ENCODE results near the gene EML3. TPM values are rescaled to one million over a fixed set of nuclear protein-coding genes. Genes with fewer than 3 reads are reported as not detected.
A peak's percentile ranks its signal among the peaks of the same experiment; 100 is the strongest.

Gene EML3
- total and polyA plus RNA-seq, 2 of the 13 experiments (the other 11 are each of a cell fraction or from before 2014, with no cell fraction given) = 10.6 to 12.3 TPM

GRCh38 chr11:62612366-62613290 lies at the start of gene EML3, which contains the start of gene ROM1 (continued):
- TF ChIP-seq POGK (CRISPR knock-in tag; conservative IDR thresholded peaks at IDR 0.05) (peak; percentile 38; the same call in 1 of the 2 replicates), ZNF652 (CRISPR knock-in tag; IDR thresholded peaks at IDR 0.05; ENCODE audit: borderline replicate concordance, low read depth) (peak; percentile 59; the same call in 1 of the 2 replicates), ZNF740 (CRISPR knock-in tag; IDR thresholded peaks at IDR 0.05) (no peak), ZFY (CRISPR knock-in tag; IDR thresholded peaks at IDR 0.05) (peak; percentile 48; the same call in 1 of the 2 replicates), THAP11 (CRISPR knock-in tag; IDR thresholded peaks at IDR 0.05) (0 out of 2 replicates have a peak, but pooled peaks have one; percentile 24), ZMYM2 (CRISPR knock-in tag; IDR thresholded peaks at IDR 0.05) (no peak), ZNF256 (CRISPR knock-in tag; conservative IDR thresholded peaks at IDR 0.05) (no peak), ZNF619 (CRISPR knock-in tag; IDR thresholded peaks at IDR 0.05) (no peak), IKZF1 (IDR thresholded peaks at IDR 0.05) (no peak), ZMAT5 (CRISPR knock-in tag; IDR thresholded peaks at IDR 0.05; ENCODE audit: borderline replicate concordance, low read depth) (no peak), NCOA2 (CRISPR knock-in tag; IDR thresholded peaks at IDR 0.05) (no peak), ZNF138 (CRISPR knock-in tag; IDR thresholded peaks at IDR 0.05; ENCODE audit: low read depth) (no peak), PRDM10 (CRISPR knock-in tag; IDR thresholded peaks at IDR 0.05; ENCODE audit: low read depth) (no peak), HNF4A (CRISPR knock-in tag; IDR thresholded peaks at IDR 0.05) (no peak), MYNN (CRISPR knock-in tag; IDR thresholded peaks at IDR 0.05; ENCODE audit: low read depth) (no peak), KMT2B (CRISPR knock-in tag; IDR thresholded peaks at IDR 0.05) (no peak), TSC22D2 (CRISPR knock-in tag; IDR thresholded peaks at IDR 0.05; ENCODE audit: borderline replicate concordance) (no peak), ZNF883 (CRISPR knock-in tag; IDR thresholded peaks at IDR 0.05; ENCODE audit: not compliant biosample characterization) (no peak), CTCF (CRISPR knock-in tag; IDR thresholded peaks at IDR 0.05) (peak; percentile 74), MAFG (CRISPR knock-in tag; IDR thresholded peaks at IDR 0.05) (no peak), FLYWCH1 (CRISPR knock-in tag; IDR thresholded peaks at IDR 0.05) (no peak), ZNF713 (CRISPR knock-in tag; IDR thresholded peaks at IDR 0.05) (no peak)

All from HepG2 (cell line).